H9 (cell line): ENCODE results near the gene HTRA1. TPM values are rescaled to one million over a fixed set of nuclear protein-coding genes. Genes with fewer than 3 reads are reported as not detected.
A peak's percentile ranks its signal among the peaks of the same experiment; 100 is the strongest.

Source experiments
- DNase-seq: peaks from one replicate; pipeline ENCODE4 v3.0.0-alpha.2; 2017
- H2AFZ ChIP-seq: one replicate; pipeline ENCODE4 v1.6.1; 2013; ENCODE audit warnings: mild to moderate bottlenecking, low read length, control low read depth, moderate library complexity
- H2AK5ac ChIP-seq: 2 replicates; pipeline ENCODE4 v1.6.1; 2013; ENCODE audit warnings: low read length, control low read depth, mixed read lengths; ENCODE audit not compliant: insufficient read length
- H2BK120ac ChIP-seq: one replicate; pipeline ENCODE4 v1.6.1; 2013; ENCODE audit warnings: low read depth, mild to moderate bottlenecking, low read length, control low read depth, inconsistent platforms; ENCODE audit not compliant: poor library complexity, severe bottlenecking
- H2BK12ac ChIP-seq: 2 replicates; pipeline ENCODE4 v1.6.1; 2013; ENCODE audit warnings: low read length, control low read depth, mixed read lengths, low read depth; ENCODE audit not compliant: insufficient read length
- H2BK15ac ChIP-seq: 2 replicates; pipeline ENCODE4 v1.6.1; 2013; ENCODE audit warnings: low read depth, low read length, control low read depth
- H2BK20ac ChIP-seq: one replicate; pipeline ENCODE4 v1.6.1; 2013; ENCODE audit warnings: low read depth, mild to moderate bottlenecking, low read length, control low read depth, inconsistent platforms; ENCODE audit not compliant: poor library complexity, severe bottlenecking
- H2BK5ac ChIP-seq: 2 replicates; pipeline ENCODE4 v1.6.1; 2013; ENCODE audit warnings: low read length, control low read depth, mixed read lengths; ENCODE audit not compliant: insufficient read length
- H3K14ac ChIP-seq: 2 replicates; pipeline ENCODE4 v1.6.1; 2013; ENCODE audit warnings: low read length, control low read depth; ENCODE audit not compliant: insufficient read depth
- H3K18ac ChIP-seq: 2 replicates; pipeline ENCODE4 v1.6.1; 2013; ENCODE audit warnings: low read depth, mild to moderate bottlenecking, mixed read lengths, low read length, control low read depth; ENCODE audit not compliant: insufficient read length
- H3K23ac ChIP-seq: 2 replicates; pipeline ENCODE4 v1.6.1; 2013; ENCODE audit warnings: low read length, control low read depth, mixed read lengths, low read depth; ENCODE audit not compliant: insufficient read length
- H3K23me2 ChIP-seq: 2 replicates; pipeline ENCODE4 v1.6.1; 2013; ENCODE audit warnings: low read depth, mild to moderate bottlenecking, mixed read lengths, low read length, control low read depth; ENCODE audit not compliant: insufficient read length, poor library complexity, severe bottlenecking
- H3K27ac ChIP-seq: 2 replicates; pipeline ENCODE4 v1.5.1; 2013; ENCODE audit warnings: low read length, control low read depth, mixed read lengths, low read depth; ENCODE audit not compliant: insufficient read length
- H3K27me3 ChIP-seq: 2 replicates; pipeline ENCODE4 v1.6.1; 2013; ENCODE audit warnings: low read length, control low read depth, inconsistent platforms; ENCODE audit not compliant: insufficient read depth
- H3K4ac ChIP-seq: 2 replicates; pipeline ENCODE4 v1.6.1; 2013; ENCODE audit warnings: low read depth, mild to moderate bottlenecking, control low read depth, inconsistent platforms, low read length, moderate library complexity
- H3K4me1 ChIP-seq: 2 replicates; pipeline ENCODE4 v1.6.1; 2013; ENCODE audit warnings: low read length, control low read depth, inconsistent platforms; ENCODE audit not compliant: insufficient read depth
- H3K4me2 ChIP-seq: 2 replicates; pipeline ENCODE4 v1.6.1; 2013; ENCODE audit warnings: low read length, control low read depth, mixed read lengths; ENCODE audit not compliant: insufficient read length, insufficient read depth
- H3K56ac ChIP-seq: 2 replicates; pipeline ENCODE4 v1.6.1; 2013; ENCODE audit warnings: low read depth, mild to moderate bottlenecking, mixed read lengths, low read length, control low read depth; ENCODE audit not compliant: insufficient read length
- H3K79me1 ChIP-seq: 2 replicates; pipeline ENCODE4 v1.6.1; 2013; ENCODE audit warnings: low read depth, mild to moderate bottlenecking, moderate library complexity, low read length, control low read depth, inconsistent platforms; ENCODE audit not compliant: insufficient read depth, poor library complexity, severe bottlenecking
- H3K79me2 ChIP-seq: 2 replicates; pipeline ENCODE4 v1.6.1; 2013; ENCODE audit warnings: low read length, control low read depth, inconsistent platforms; ENCODE audit not compliant: insufficient read depth
- H3K9ac ChIP-seq: 2 replicates; pipeline ENCODE4 v1.6.1; 2013; ENCODE audit warnings: low read length, control low read depth, mixed read lengths; ENCODE audit not compliant: insufficient read length; ENCODE audit errors: extremely low read depth
- H3K9me3 ChIP-seq: one replicate; pipeline ENCODE4 v1.6.1; 2013; ENCODE audit warnings: low read depth, low read length, inconsistent platforms; ENCODE audit not compliant: control insufficient read depth
- H3T11ph ChIP-seq: one replicate; pipeline ENCODE4 v1.6.1; 2013; ENCODE audit warnings: mild to moderate bottlenecking, low read length, control low read depth, inconsistent platforms
- H4K20me1 ChIP-seq: one replicate; pipeline ENCODE4 v1.6.1; 2013; ENCODE audit not compliant: control insufficient read depth, insufficient read length, insufficient read depth
- H4K5ac ChIP-seq: 2 replicates; pipeline ENCODE4 v1.6.1; 2013; ENCODE audit warnings: low read depth, mild to moderate bottlenecking, mixed read lengths, low read length, control low read depth; ENCODE audit not compliant: insufficient read length
- H4K8ac ChIP-seq: replicated peaks from 2 replicates; pipeline ENCODE4 v1.6.1; 2013; ENCODE audit warnings: low read length, control low read depth, mixed read lengths, low read depth; ENCODE audit not compliant: insufficient read length
- H4K91ac ChIP-seq: 2 replicates; pipeline ENCODE4 v1.6.1; 2013; ENCODE audit warnings: low read depth, mild to moderate bottlenecking, moderate library complexity, mixed read lengths, low read length, control low read depth; ENCODE audit not compliant: insufficient read length
- H3K27ac Mint-ChIP-seq, 3 experiments: 2 replicates in 2 of 3; 3 replicates in 1 of 3; pipeline ENCODE4 v1.8.0; 2020 to 2021; ENCODE audit warnings: mixed read lengths in 3 of 3, mild to moderate bottlenecking in 1 of 3, moderate library complexity in 1 of 3
- H3K27me3 Mint-ChIP-seq: 2 replicates; pipeline ENCODE4 v1.8.0; 2021; ENCODE audit warnings: low read depth, mild to moderate bottlenecking, moderate library complexity, mixed read lengths
- H3K36me3 Mint-ChIP-seq, 3 experiments: 2 replicates in 2 of 3; 3 replicates in 1 of 3; pipeline ENCODE4 v1.8.0; 2020 to 2021; ENCODE audit warnings: low read depth in 3 of 3, mixed read lengths in 3 of 3; ENCODE audit not compliant: insufficient read depth in 1 of 3
- H3K4me1 Mint-ChIP-seq, 2 experiments: 2 replicates each; pipeline ENCODE4 v1.8.0; 2020; ENCODE audit warnings: mixed read lengths in 2 of 2
- H3K4me3 Mint-ChIP-seq, 2 experiments: 2 replicates in 1 of 2; 3 replicates in 1 of 2; pipeline ENCODE4 v1.8.0; 2020 to 2021; ENCODE audit warnings: mild to moderate bottlenecking in 2 of 2, mixed read lengths in 2 of 2, moderate library complexity in 1 of 2
- H3K9me3 Mint-ChIP-seq, 2 experiments: 2 replicates in 1 of 2; 3 replicates in 1 of 2; pipeline ENCODE4 v1.8.0; 2020; ENCODE audit warnings: mild to moderate bottlenecking in 2 of 2, mixed read lengths in 2 of 2, moderate library complexity in 1 of 2
- CTCF ChIP-seq: fragments of 200-600 bp; sonication (generic); conservative IDR thresholded peaks from 3 replicates; pipeline ENCODE4 v1.8.0; 2021; ENCODE audit warnings: antibody characterized with exemption, mild to moderate bottlenecking
- WGBS: extraction: QIAGEN DNeasy Blood & Tissue Kit; methylation state at CpG from one replicate; pipeline ENCODE4 v1.1.7; 2013; ENCODE audit warnings: missing lambda C conversion rate, low lambda C conversion rate, mixed read lengths; ENCODE audit not compliant: insufficient read length; ENCODE audit errors: extremely low coverage; 5-methylcytosine and 5-hydroxymethylcytosine counted together
- total RNA-seq: library from RNA; stranded (reverse); gene quantifications from 2 replicates; pipeline ENCODE4 v1.2.1, GENCODE V29; 2021

The HTRA1 gene
- total RNA-seq, 1 experiment from 2014 or later = 11.1 TPM

DNA sequence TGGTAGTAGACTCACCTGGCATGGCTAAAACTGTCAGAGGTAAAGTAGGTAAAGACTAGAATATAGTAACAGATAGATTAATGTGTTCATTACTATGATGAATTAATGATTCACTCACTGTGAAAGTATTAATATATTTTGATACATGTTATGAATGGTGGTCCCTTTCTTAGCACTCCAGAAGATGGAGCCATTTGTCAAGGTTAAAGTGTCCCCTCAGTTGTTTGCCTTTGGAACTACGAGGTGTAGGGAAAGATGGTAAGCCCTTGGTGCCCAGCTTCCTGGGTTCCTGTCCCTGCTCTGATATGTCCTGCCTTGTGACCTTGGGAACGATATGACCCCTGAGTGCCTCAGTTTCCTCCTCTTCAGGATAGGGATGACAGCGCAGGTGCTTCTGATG lies 49.4 kb downstream of the HTRA1 start:
- Mint-ChIP-seq H3K27me3 (no peaks in the 10 kb centered on the region), H3K36me3 (no peaks in the 10 kb centered on the region; a peak in 1 of 7 replicates), H3K4me3 (no peak overlapping the region), H3K4me1 (peaks cover 0 to 6% of the 10 kb centered on the region in 2 experiments; a peak in 1 of 4 replicates), H3K9me3 (no peaks in the 10 kb centered on the region), H3K27ac (peak overlapping the region in 1 of 3 experiments; percentile 49; a peak in 1 of 7 replicates)
- Histone ChIP-seq H3K27me3 (no peaks in the 10 kb centered on the region), H3K56ac (no peak overlapping the region), H3K23me2 (no peaks in the 10 kb centered on the region), H3K4me2 (no peak overlapping the region), H2AFZ (no peak overlapping the region), H4K5ac (no peak overlapping the region), H4K91ac (no peak overlapping the region), H2AK5ac (no peak overlapping the region), H3K27ac (no peak overlapping the region), H3K79me1 (no peaks in the 10 kb centered on the region), H4K8ac (no peak overlapping the region), H2BK120ac (no peak overlapping the region), H4K20me1 (no peaks in the 10 kb centered on the region), H2BK15ac (no peak overlapping the region), H3T11ph (no peak overlapping the region), H3K9ac (no peak overlapping the region), H3K14ac (no peak overlapping the region), H3K18ac (no peak overlapping the region), H2BK5ac (no peak overlapping the region), H3K79me2 (no peaks in the 10 kb centered on the region), H2BK20ac (no peak overlapping the region), H3K23ac (no peak overlapping the region), H3K4me1 (no peaks in the 10 kb centered on the region), H3K4ac (no peak overlapping the region), H3K9me3 (no peaks in the 10 kb centered on the region), H2BK12ac (no peak overlapping the region)
- no peak for DNase-seq
- WGBS = no CpG with 5 or more reads among the region's 3 CpGs
- TF ChIP-seq CTCF = no peak; the same call in 2 of the 3 replicates
